H9 (cell line): Measurements from ENCODE around the gene MICAL3. TPM values are rescaled to one million over a fixed set of nuclear protein-coding genes. Genes with fewer than 3 reads are reported as not detected.

ENCODE experiments used
- DNase-seq: peaks from one replicate; pipeline ENCODE4 v3.0.0-alpha.2; 2017
- H2AFZ ChIP-seq: one replicate; pipeline ENCODE4 v1.6.1; 2013; ENCODE audit warnings: mild to moderate bottlenecking, low read length, control low read depth, moderate library complexity
- H2AK5ac ChIP-seq: 2 replicates; pipeline ENCODE4 v1.6.1; 2013; ENCODE audit warnings: low read length, control low read depth, mixed read lengths; ENCODE audit not compliant: insufficient read length
- H2BK120ac ChIP-seq: one replicate; pipeline ENCODE4 v1.6.1; 2013; ENCODE audit warnings: low read depth, mild to moderate bottlenecking, low read length, control low read depth, inconsistent platforms; ENCODE audit not compliant: poor library complexity, severe bottlenecking
- H2BK12ac ChIP-seq: 2 replicates; pipeline ENCODE4 v1.6.1; 2013; ENCODE audit warnings: low read length, control low read depth, mixed read lengths, low read depth; ENCODE audit not compliant: insufficient read length
- H2BK15ac ChIP-seq: 2 replicates; pipeline ENCODE4 v1.6.1; 2013; ENCODE audit warnings: low read depth, low read length, control low read depth
- H2BK20ac ChIP-seq: one replicate; pipeline ENCODE4 v1.6.1; 2013; ENCODE audit warnings: low read depth, mild to moderate bottlenecking, low read length, control low read depth, inconsistent platforms; ENCODE audit not compliant: poor library complexity, severe bottlenecking
- H2BK5ac ChIP-seq: 2 replicates; pipeline ENCODE4 v1.6.1; 2013; ENCODE audit warnings: low read length, control low read depth, mixed read lengths; ENCODE audit not compliant: insufficient read length
- H3K14ac ChIP-seq: 2 replicates; pipeline ENCODE4 v1.6.1; 2013; ENCODE audit warnings: low read length, control low read depth; ENCODE audit not compliant: insufficient read depth
- H3K18ac ChIP-seq: 2 replicates; pipeline ENCODE4 v1.6.1; 2013; ENCODE audit warnings: low read depth, mild to moderate bottlenecking, mixed read lengths, low read length, control low read depth; ENCODE audit not compliant: insufficient read length
- H3K23ac ChIP-seq: 2 replicates; pipeline ENCODE4 v1.6.1; 2013; ENCODE audit warnings: low read length, control low read depth, mixed read lengths, low read depth; ENCODE audit not compliant: insufficient read length
- H3K23me2 ChIP-seq: 2 replicates; pipeline ENCODE4 v1.6.1; 2013; ENCODE audit warnings: low read depth, mild to moderate bottlenecking, mixed read lengths, low read length, control low read depth; ENCODE audit not compliant: insufficient read length, poor library complexity, severe bottlenecking
- H3K27ac ChIP-seq: 2 replicates; pipeline ENCODE4 v1.5.1; 2013; ENCODE audit warnings: low read length, control low read depth, mixed read lengths, low read depth; ENCODE audit not compliant: insufficient read length
- H3K27me3 ChIP-seq: 2 replicates; pipeline ENCODE4 v1.6.1; 2013; ENCODE audit warnings: low read length, control low read depth, inconsistent platforms; ENCODE audit not compliant: insufficient read depth
- H3K4ac ChIP-seq: 2 replicates; pipeline ENCODE4 v1.6.1; 2013; ENCODE audit warnings: low read depth, mild to moderate bottlenecking, control low read depth, inconsistent platforms, low read length, moderate library complexity
- H3K4me1 ChIP-seq: 2 replicates; pipeline ENCODE4 v1.6.1; 2013; ENCODE audit warnings: low read length, control low read depth, inconsistent platforms; ENCODE audit not compliant: insufficient read depth
- H3K4me2 ChIP-seq: 2 replicates; pipeline ENCODE4 v1.6.1; 2013; ENCODE audit warnings: low read length, control low read depth, mixed read lengths; ENCODE audit not compliant: insufficient read length, insufficient read depth
- H3K56ac ChIP-seq: 2 replicates; pipeline ENCODE4 v1.6.1; 2013; ENCODE audit warnings: low read depth, mild to moderate bottlenecking, mixed read lengths, low read length, control low read depth; ENCODE audit not compliant: insufficient read length
- H3K79me1 ChIP-seq: 2 replicates; pipeline ENCODE4 v1.6.1; 2013; ENCODE audit warnings: low read depth, mild to moderate bottlenecking, moderate library complexity, low read length, control low read depth, inconsistent platforms; ENCODE audit not compliant: insufficient read depth, poor library complexity, severe bottlenecking
- H3K79me2 ChIP-seq: 2 replicates; pipeline ENCODE4 v1.6.1; 2013; ENCODE audit warnings: low read length, control low read depth, inconsistent platforms; ENCODE audit not compliant: insufficient read depth
- H3K9ac ChIP-seq: 2 replicates; pipeline ENCODE4 v1.6.1; 2013; ENCODE audit warnings: low read length, control low read depth, mixed read lengths; ENCODE audit not compliant: insufficient read length; ENCODE audit errors: extremely low read depth
- H3K9me3 ChIP-seq: one replicate; pipeline ENCODE4 v1.6.1; 2013; ENCODE audit warnings: low read depth, low read length, inconsistent platforms; ENCODE audit not compliant: control insufficient read depth
- H3T11ph ChIP-seq: one replicate; pipeline ENCODE4 v1.6.1; 2013; ENCODE audit warnings: mild to moderate bottlenecking, low read length, control low read depth, inconsistent platforms
- H4K20me1 ChIP-seq: one replicate; pipeline ENCODE4 v1.6.1; 2013; ENCODE audit not compliant: control insufficient read depth, insufficient read length, insufficient read depth
- H4K5ac ChIP-seq: 2 replicates; pipeline ENCODE4 v1.6.1; 2013; ENCODE audit warnings: low read depth, mild to moderate bottlenecking, mixed read lengths, low read length, control low read depth; ENCODE audit not compliant: insufficient read length
- H4K8ac ChIP-seq: replicated peaks from 2 replicates; pipeline ENCODE4 v1.6.1; 2013; ENCODE audit warnings: low read length, control low read depth, mixed read lengths, low read depth; ENCODE audit not compliant: insufficient read length
- H4K91ac ChIP-seq: 2 replicates; pipeline ENCODE4 v1.6.1; 2013; ENCODE audit warnings: low read depth, mild to moderate bottlenecking, moderate library complexity, mixed read lengths, low read length, control low read depth; ENCODE audit not compliant: insufficient read length
- H3K27ac Mint-ChIP-seq, 3 experiments: 2 replicates in 2 of 3; 3 replicates in 1 of 3; pipeline ENCODE4 v1.8.0; 2020 to 2021; ENCODE audit warnings: mixed read lengths in 3 of 3, mild to moderate bottlenecking in 1 of 3, moderate library complexity in 1 of 3
- H3K27me3 Mint-ChIP-seq: 2 replicates; pipeline ENCODE4 v1.8.0; 2021; ENCODE audit warnings: low read depth, mild to moderate bottlenecking, moderate library complexity, mixed read lengths
- H3K36me3 Mint-ChIP-seq, 3 experiments: 2 replicates in 2 of 3; 3 replicates in 1 of 3; pipeline ENCODE4 v1.8.0; 2020 to 2021; ENCODE audit warnings: low read depth in 3 of 3, mixed read lengths in 3 of 3; ENCODE audit not compliant: insufficient read depth in 1 of 3
- H3K4me1 Mint-ChIP-seq, 2 experiments: 2 replicates each; pipeline ENCODE4 v1.8.0; 2020; ENCODE audit warnings: mixed read lengths in 2 of 2
- H3K4me3 Mint-ChIP-seq, 2 experiments: 2 replicates in 1 of 2; 3 replicates in 1 of 2; pipeline ENCODE4 v1.8.0; 2020 to 2021; ENCODE audit warnings: mild to moderate bottlenecking in 2 of 2, mixed read lengths in 2 of 2, moderate library complexity in 1 of 2
- H3K9me3 Mint-ChIP-seq, 2 experiments: 2 replicates in 1 of 2; 3 replicates in 1 of 2; pipeline ENCODE4 v1.8.0; 2020; ENCODE audit warnings: mild to moderate bottlenecking in 2 of 2, mixed read lengths in 2 of 2, moderate library complexity in 1 of 2
- WGBS: extraction: QIAGEN DNeasy Blood & Tissue Kit; methylation state at CpG from one replicate; pipeline ENCODE4 v1.1.7; 2013; ENCODE audit warnings: missing lambda C conversion rate, low lambda C conversion rate, mixed read lengths; ENCODE audit not compliant: insufficient read length; ENCODE audit errors: extremely low coverage; 5-methylcytosine and 5-hydroxymethylcytosine counted together
- total RNA-seq: library from RNA; stranded (reverse); gene quantifications from 2 replicates; pipeline ENCODE4 v1.2.1, GENCODE V29; 2021
- TF ChIP-seq, protein P1 (sequence below): fragments of 200-600 bp; sonication (generic); conservative IDR thresholded peaks from 3 replicates; pipeline ENCODE4 v1.8.0; 2021; ENCODE audit warnings: antibody characterized with exemption, mild to moderate bottlenecking

The MICAL3 gene
- total RNA-seq, 1 experiment from 2014 or later: 50.2 TPM

DNA sequence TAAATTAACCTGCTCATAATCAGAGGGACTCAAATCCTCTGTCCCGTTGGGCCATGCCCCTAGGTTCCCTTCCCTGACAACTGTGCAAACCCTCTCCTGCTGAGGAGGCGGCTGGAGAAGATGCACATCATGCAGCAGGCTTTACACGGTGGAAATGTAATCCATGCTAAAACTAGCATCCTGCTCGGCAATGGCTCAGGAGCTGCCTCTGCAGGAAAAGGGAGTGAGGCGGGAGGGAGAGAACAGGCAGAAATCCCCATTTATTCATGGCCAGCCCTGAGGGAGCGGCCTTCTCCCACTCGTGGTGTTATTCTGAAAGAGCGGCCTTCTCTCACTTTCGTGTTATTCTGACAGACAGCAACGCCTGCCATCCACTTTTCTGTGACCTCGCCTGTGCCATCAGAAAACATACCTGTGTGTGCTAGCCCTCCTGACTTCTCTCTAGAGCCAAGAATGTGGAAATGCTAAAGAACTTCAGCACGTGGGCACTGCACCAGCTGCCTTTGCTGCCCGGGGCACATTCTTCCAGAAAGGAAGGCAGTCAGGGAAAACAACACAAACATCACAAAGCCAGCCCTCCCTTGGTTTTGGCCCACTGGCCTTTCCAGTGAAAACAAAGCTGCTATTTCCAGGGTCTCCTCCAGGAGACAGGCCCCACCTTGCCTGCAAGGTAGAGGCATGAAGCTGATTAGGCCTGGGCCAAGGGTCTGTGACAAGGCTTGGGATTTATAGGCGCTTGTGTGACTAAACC lies 187.2 kb downstream of the MICAL3 start:
- Histone ChIP-seq H3K27ac (no peak overlapping the region), H3K4ac (no peak overlapping the region), H3K23ac (no peak overlapping the region), H4K20me1 (peaks cover 3% of the 10 kb centered on the region), H2AK5ac (no peak overlapping the region), H3K4me1 (no peaks in the 10 kb centered on the region), H3K56ac (no peak overlapping the region), H4K8ac (no peak overlapping the region), H3K79me2 (no peaks in the 10 kb centered on the region), H3K4me2 (no peak overlapping the region), H3K27me3 (no peaks in the 10 kb centered on the region), H2AFZ (no peak overlapping the region), H3K23me2 (no peaks in the 10 kb centered on the region), H4K91ac (no peak overlapping the region), H2BK5ac (no peak overlapping the region), H3T11ph (no peak overlapping the region), H3K18ac (no peak overlapping the region), H2BK120ac (no peak overlapping the region), H4K5ac (no peak overlapping the region), H2BK15ac (no peak overlapping the region), H2BK20ac (no peak overlapping the region), H3K9ac (no peak overlapping the region), H2BK12ac (no peak overlapping the region), H3K14ac (no peak overlapping the region; the same call in 1 of the 2 replicates), H3K79me1 (no peaks in the 10 kb centered on the region), H3K9me3 (no peaks in the 10 kb centered on the region)
- TF ChIP-seq, protein P1, sequence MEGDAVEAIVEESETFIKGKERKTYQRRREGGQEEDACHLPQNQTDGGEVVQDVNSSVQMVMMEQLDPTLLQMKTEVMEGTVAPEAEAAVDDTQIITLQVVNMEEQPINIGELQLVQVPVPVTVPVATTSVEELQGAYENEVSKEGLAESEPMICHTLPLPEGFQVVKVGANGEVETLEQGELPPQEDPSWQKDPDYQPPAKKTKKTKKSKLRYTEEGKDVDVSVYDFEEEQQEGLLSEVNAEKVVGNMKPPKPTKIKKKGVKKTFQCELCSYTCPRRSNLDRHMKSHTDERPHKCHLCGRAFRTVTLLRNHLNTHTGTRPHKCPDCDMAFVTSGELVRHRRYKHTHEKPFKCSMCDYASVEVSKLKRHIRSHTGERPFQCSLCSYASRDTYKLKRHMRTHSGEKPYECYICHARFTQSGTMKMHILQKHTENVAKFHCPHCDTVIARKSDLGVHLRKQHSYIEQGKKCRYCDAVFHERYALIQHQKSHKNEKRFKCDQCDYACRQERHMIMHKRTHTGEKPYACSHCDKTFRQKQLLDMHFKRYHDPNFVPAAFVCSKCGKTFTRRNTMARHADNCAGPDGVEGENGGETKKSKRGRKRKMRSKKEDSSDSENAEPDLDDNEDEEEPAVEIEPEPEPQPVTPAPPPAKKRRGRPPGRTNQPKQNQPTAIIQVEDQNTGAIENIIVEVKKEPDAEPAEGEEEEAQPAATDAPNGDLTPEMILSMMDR: peak; percentile 37; the same call in 2 of the 3 replicates
- no peaks in the 10 kb centered on the region for H3K9me3 Mint-ChIP-seq
- H3K27ac Mint-ChIP-seq: peak overlapping the region; percentile 55 to 88 (median 69); a peak in 4 of 7 replicates
- peaks cover 3 to 5% of the 10 kb centered on the region in 2 experiments for H3K4me1 Mint-ChIP-seq
- H3K36me3 Mint-ChIP-seq: peaks cover 6 to 18% (median 15%) of the 10 kb centered on the region in 3 experiments; a peak in 5 of 7 replicates
- no peaks in the 10 kb centered on the region; the same call in 1 of the 2 replicates for H3K27me3 Mint-ChIP-seq
- no CpG with 5 or more reads among the region's 14 CpGs for WGBS
- H3K4me3 Mint-ChIP-seq: no peak overlapping the region
- peak; percentile 52 for DNase-seq
